ENCODE data around the gene WASHC3.
A peak's percentile ranks its signal among the peaks of the same experiment; 100 is the strongest.

DNA sequence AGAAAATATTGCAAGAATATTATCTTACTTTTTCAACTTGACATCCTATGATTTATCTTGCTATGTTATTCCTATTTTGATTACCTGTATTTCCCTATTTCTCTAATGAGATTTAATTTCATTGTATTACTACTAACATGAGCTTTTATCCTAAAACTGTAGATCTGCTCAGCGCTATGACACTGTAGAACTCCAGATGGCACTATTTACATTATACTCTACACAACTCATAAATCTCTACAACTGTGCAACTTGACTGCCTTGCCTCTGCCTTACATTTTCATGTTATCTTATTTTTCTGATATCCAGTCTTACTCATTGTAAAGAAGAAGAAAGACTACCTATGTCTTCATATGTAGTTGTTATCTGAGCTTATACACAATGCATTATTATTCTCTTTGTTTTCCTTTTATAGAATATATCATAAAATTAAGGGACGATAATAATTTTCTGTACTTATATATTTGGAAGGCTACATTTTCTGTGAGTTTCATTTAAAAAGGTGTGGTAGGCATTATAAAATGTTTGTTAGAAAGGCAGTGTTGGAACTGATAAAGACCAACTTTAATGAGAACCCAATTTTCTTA, 34.0 kb upstream of the WASHC3 start:
- no peak for TF ChIP-seq EZH2phosphoT487 (IDR thresholded peaks at IDR 0.05; ENCODE audit: borderline replicate concordance, low read length)
- TF ChIP-seq, protein P1, sequence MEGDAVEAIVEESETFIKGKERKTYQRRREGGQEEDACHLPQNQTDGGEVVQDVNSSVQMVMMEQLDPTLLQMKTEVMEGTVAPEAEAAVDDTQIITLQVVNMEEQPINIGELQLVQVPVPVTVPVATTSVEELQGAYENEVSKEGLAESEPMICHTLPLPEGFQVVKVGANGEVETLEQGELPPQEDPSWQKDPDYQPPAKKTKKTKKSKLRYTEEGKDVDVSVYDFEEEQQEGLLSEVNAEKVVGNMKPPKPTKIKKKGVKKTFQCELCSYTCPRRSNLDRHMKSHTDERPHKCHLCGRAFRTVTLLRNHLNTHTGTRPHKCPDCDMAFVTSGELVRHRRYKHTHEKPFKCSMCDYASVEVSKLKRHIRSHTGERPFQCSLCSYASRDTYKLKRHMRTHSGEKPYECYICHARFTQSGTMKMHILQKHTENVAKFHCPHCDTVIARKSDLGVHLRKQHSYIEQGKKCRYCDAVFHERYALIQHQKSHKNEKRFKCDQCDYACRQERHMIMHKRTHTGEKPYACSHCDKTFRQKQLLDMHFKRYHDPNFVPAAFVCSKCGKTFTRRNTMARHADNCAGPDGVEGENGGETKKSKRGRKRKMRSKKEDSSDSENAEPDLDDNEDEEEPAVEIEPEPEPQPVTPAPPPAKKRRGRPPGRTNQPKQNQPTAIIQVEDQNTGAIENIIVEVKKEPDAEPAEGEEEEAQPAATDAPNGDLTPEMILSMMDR (IDR thresholded peaks at IDR 0.05; ENCODE audit: low read depth, low read length, poor library complexity, severe bottlenecking), result peak; percentile 69
